ENCODE data around the gene PEX3.

DNA sequence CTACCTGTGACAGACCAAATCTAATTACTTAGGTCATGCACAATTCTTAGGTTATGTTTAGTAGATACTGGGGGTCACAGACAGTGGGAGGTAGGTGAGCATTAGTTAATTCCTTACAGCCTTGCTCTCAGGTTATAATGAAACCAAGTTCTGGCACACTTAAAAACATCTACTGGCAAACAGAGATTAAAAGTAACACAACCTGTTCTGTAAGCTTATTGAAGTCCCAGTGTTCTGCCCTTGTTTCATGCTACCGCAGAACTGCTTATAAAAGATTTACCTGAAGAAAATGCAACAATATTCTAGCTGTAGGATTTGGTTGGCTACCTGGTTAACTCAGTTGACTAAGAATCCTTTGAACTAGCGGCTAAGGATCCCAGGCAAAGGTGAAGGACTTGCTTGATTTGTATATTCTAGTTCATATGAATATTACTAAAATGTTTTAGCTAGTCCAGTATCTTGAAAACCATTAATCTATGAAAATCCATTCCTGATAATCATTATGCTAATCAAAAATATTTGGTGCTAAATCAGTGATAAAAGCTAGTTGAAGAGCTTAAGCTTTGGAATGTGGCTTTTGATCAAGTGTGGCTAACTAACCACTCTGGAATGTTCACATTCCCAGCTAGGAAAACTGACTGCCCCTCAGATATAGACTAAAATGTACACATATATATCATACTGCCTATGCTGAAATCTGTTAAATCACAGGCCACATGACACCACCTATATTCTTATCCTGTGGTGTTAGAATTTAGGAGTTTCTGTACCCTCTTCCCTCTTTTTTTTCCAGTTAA, 7.2 kb downstream of the PEX3 start:
- no peak for TF ChIP-seq CTCF (IDR thresholded peaks at IDR 0.05; ENCODE audit: low read depth, low read length)
- no peak for TF ChIP-seq POLR2A (IDR thresholded peaks at IDR 0.05; ENCODE audit: extremely low read depth, insufficient read length)
- TF ChIP-seq, protein P1, sequence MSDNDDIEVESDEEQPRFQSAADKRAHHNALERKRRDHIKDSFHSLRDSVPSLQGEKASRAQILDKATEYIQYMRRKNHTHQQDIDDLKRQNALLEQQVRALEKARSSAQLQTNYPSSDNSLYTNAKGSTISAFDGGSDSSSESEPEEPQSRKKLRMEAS (IDR thresholded peaks at IDR 0.05; ENCODE audit: low read depth, low read length): no peak
